Measurements from ENCODE around the gene MVD.
"Not testable (repeated sequence)": the region's sequence is repeated elsewhere in the genome, so short reads cannot be mapped to it uniquely, and the experiment has no call there.

Gene MVD

GRCh38 chr16:88681709-88682451, 19.0 kb upstream of the MVD start:
- DNase-seq (ENCODE audit: insufficient read length, low spot score) (no peak), FAIRE-seq (no peak)
- no peak for TF ChIP-seq POLR2A (IDR thresholded peaks at IDR 0.05; ENCODE audit: low read depth, low read length)

- FAIRE-seq: no peak
- no peak for DNase-seq (ENCODE audit: insufficient read length, low spot score)
- TF ChIP-seq POLR2A (IDR thresholded peaks at IDR 0.05; ENCODE audit: low read depth, low read length): no peak
Observed at GRCh38 chr16:88681084-88681680, 18.3 kb upstream of the MVD start.

- DNase-seq (ENCODE audit: insufficient read length, low spot score) (no peak), FAIRE-seq (no peak)
- no peak for TF ChIP-seq POLR2A (IDR thresholded peaks at IDR 0.05; ENCODE audit: low read depth, low read length)
Observed at GRCh38 chr16:88680554-88681083, 17.7 kb upstream of the MVD start.

- DNase-seq (ENCODE audit: insufficient read length, low spot score): no peak
- FAIRE-seq: no peak
- TF ChIP-seq POLR2A (IDR thresholded peaks at IDR 0.05; ENCODE audit: low read depth, low read length): no peak
Observed at GRCh38 chr16:88678224-88678979, 15.5 kb upstream of the MVD start.

- FAIRE-seq (no peak), DNase-seq (ENCODE audit: insufficient read length, low spot score) (no peak)
- TF ChIP-seq POLR2A (IDR thresholded peaks at IDR 0.05; ENCODE audit: low read depth, low read length): no peak
Observed at GRCh38 chr16:88677721-88678120, 14.8 kb upstream of the MVD start.

- DNase-seq (ENCODE audit: insufficient read length, low spot score) (no peak), FAIRE-seq (no peak)
- no peak for TF ChIP-seq POLR2A (IDR thresholded peaks at IDR 0.05; ENCODE audit: low read depth, low read length)
Observed at GRCh38 chr16:88676502-88677242, 13.8 kb upstream of the MVD start.

GRCh38 chr16:88673716-88674379, 11.0 kb upstream of the MVD start:
- no peak for FAIRE-seq
- no peak for DNase-seq (ENCODE audit: insufficient read length, low spot score)
- no peak for TF ChIP-seq POLR2A (IDR thresholded peaks at IDR 0.05; ENCODE audit: low read depth, low read length)

- DNase-seq (ENCODE audit: insufficient read length, low spot score): no peak
- TF ChIP-seq POLR2A (IDR thresholded peaks at IDR 0.05; ENCODE audit: low read depth, low read length): no peak
- no peak for FAIRE-seq
Observed at GRCh38 chr16:88672776-88673175, 9.9 kb upstream of the MVD start.

GRCh38 chr16:88671806-88672205, 8.9 kb upstream of the MVD start:
- no peak for DNase-seq (ENCODE audit: insufficient read length, low spot score)
- FAIRE-seq: no peak
- no peak for TF ChIP-seq POLR2A (IDR thresholded peaks at IDR 0.05; ENCODE audit: low read depth, low read length)

GRCh38 chr16:88669980-88670379, 7.1 kb upstream of the MVD start:
- DNase-seq (ENCODE audit: insufficient read length, low spot score) (no peak), FAIRE-seq (no peak)
- TF ChIP-seq POLR2A (IDR thresholded peaks at IDR 0.05; ENCODE audit: low read depth, low read length): no peak

GRCh38 chr16:88669493-88669892, 6.6 kb upstream of the MVD start:
- not testable (repeated sequence) for FAIRE-seq

GRCh38 chr16:88667461-88667860, 4.6 kb upstream of the MVD start:
- FAIRE-seq: no peak
- DNase-seq (ENCODE audit: insufficient read length, low spot score): no peak
- no peak for TF ChIP-seq POLR2A (IDR thresholded peaks at IDR 0.05; ENCODE audit: low read depth, low read length)

More at GRCh38 chr16:88669493-88669892, 6.6 kb upstream of the MVD start:
- not testable (repeated sequence) for DNase-seq (ENCODE audit: insufficient read length, low spot score)

- no peak for DNase-seq (ENCODE audit: insufficient read length, low spot score)
- TF ChIP-seq POLR2A (IDR thresholded peaks at IDR 0.05; ENCODE audit: low read depth, low read length): no peak
- no peak for FAIRE-seq
Observed at GRCh38 chr16:88665570-88665969, 2.7 kb upstream of the MVD start.
